ENCODE results near the gene HAUS7.
"Not testable (repeated sequence)": the region's sequence is repeated elsewhere in the genome, so short reads cannot be mapped to it uniquely, and the experiment has no call there.

Gene HAUS7

DNA sequence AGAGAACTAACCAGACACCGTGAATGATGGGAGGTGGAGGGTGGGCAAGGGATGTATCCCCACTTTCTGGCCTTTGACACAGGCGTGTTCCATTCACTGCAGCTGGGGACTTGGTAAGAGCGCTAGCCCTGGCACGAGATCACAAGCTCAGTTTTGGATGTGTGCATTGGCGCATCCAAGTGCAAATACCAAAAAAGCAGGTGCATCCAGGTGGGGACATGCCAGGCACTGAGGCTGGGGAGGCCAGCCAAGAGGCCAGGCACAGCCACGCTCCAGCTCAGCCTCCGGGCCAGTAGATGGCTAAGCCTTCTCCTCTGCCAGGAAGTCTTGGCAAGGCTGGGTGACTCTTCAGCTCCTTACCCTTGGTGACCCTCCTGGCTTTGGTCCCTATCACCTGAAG, 63.5 kb downstream of the HAUS7 start:
- DNase-seq, result no peak

DNA sequence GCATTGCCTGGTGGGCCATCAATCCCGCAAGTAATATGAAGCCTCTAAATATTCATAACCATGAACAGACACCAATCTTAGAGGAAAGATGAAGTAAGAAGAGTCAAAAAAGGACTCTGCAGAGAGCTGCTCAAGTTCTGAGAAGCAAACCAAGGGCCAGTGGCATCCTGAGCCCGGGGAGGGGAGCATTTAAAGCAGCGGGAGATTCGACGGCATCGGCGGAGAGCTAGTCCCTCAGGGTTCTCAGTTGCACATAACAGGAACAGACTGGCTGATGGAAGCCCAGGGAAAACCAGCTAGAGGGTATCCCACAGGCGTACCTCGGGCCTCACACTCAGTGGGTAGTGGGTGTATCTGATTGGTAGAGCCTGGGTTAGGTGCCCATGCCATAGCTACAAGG, 64.4 kb downstream of the HAUS7 start:
- DNase-seq, result no peak

DNA sequence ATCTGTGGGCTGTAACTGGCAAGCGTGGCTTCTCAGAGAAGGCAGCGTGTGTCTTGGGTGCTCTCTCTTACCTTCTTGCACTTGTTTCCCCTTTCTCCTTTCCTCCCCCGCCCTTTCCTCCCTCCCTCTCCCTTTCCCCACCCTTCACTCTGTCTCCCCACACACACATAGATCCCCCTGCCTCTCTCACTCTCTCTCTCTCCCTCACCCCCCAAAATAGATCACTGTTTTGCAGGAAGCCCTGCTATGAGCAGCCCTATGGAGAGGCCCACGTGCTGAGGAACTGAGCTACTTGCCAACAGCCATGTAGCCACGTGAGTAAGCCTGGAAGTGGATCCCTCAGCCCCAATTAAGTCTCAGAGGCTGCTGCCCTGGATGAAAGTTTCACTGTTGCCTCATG, 65.0 kb downstream of the HAUS7 start:
- no peak for DNase-seq

DNA sequence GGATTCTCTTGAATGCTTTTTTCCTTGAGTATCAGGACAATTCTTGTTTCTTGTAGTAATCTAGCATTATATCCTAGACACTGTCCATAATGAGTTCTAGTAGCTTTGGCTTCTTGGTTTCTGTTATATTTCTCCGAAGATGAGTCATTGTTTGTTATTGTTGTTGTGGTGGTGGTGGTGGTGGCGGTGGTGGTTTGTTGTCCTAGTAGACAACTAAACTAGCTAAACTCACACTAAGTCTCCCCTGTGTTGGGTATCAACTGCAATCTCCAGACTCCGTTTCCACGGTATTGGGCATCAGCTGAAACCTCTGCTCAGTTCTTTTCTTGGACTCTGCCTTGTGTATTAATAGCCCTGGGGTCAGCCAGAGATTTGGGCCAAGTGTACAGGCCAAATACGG, 66.0 kb downstream of the HAUS7 start:
- not testable (repeated sequence) for DNase-seq

DNA sequence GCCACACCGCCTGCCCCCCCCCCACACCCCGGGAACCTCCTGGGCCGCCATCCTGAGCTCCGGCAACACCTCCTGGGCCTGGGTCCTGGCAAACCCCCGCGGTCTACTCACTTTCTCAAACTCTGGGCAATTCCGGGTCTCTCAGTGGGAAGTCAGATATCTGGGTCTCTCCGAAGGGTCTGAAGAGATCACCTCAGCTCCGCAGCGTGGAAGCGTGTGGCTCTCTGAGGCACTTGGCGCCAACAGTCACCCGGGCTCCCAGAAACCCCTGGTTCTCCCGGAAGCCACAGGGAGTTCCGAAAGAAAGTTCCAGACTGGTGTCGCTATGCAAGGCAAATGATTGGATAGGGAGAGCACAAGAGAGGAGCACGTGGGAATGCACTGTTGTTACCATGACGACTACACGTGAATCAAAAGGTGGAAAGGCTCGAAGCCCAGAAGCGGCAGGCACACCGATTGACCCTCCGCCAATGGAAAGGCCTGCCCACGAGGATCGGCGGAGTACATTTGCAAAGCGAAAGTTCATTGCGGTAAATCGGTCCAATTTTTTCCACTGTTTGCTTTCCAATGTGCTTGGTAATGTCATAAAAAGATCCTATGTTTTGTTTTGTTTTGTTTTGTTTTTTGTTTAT, 69.1 kb downstream of the HAUS7 start, which contains the start of gene PNMA6E:
Gene PNMA6E, minus strand, starts transcription at position 218 of the 632 bp plus-strand sequence. CDS start 2,501 bp downstream, outside the sequence.
- no peak for DNase-seq

DNA sequence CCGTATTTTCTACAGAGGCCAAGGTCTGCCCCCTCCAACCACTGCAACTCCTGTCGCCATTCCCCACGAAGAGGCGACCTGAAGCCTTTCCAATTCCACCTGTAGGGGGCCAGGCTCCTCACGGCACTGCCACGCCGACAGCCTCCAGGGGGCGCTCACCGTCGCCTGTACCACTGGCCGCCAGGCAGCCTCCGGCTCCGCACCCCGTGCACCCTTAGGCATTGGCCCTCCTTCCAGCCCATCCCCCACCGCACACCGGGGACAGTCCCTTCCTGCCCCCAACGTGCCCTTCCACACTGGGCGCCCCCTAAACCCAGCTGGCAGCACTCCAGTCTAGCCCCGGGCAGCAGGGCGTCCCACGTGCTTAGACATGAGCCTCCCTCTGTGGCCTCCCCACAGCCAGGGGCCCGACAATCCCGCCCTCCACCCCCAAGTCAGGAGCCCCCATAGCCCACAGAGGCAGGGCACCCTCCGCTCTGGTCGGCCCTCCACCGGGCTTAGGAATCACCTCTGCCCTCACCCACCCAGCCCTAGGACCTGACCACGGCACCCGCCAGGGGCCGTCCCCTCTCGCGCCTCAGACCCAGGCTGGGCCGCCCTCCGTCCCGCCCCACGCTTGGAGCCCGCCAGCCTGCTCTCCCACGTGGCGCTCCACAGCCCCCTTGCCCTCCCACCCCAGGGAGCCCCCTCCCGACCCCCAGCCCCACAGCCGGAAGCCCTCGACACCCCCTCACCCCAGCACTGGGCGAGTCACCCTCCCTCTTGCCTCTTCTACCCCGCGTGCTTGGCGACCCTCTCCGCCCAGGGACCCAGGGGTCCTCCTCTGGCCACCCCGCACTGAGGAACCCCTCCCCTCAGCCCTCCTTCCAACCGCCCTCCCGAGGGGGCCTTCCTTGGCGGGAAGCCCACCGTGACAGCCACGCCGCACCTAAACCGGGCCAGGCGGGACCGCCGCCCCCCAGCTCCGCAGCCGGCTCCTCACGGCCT, 69.9 kb downstream of the HAUS7 start:
- peak; percentile 2 to 21 for DNase-seq

DNA sequence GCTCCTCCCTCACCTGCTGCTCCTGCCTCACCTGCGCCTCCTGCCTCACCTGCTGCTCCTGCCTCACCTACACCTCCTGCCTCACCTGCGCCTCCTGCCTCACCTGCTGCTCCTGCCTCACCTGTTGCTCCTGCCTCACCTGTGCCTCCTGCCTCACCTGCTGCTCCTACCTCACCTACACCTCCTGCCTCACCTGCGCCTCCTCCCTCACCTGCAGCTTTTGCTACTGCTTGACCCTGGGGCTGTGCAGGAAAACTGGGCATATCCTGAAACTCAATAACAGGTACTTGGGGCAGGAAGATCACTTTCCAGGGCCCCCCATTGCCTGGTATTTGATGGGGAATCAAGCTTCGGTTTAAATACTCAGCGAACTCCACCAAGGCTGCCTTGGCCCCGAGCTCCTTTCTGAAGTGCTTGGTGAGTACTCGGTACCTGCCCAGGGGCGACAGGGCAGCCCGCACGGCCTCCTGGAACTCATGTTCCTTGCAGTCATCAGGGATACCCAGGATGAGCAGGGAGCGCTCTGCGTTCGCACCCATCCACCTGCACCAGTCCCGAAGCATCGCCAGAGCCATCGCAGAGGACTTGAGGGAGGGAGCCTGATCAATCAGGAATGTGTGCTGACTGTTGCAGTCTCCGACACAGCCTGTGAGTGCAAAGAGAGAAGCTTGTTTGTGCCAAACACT, 72.0 kb downstream of the HAUS7 start:
- DNase-seq, result no peak

All from SHP77 (cell line).